NOMO-1 treated with dmso at 0.1 percent for 144 hours (cell line): ENCODE results near the gene BEST4.
"Not testable (repeated sequence)": the region's sequence is repeated elsewhere in the genome, so short reads cannot be mapped to it uniquely, and the experiment has no call there.

Experiments used
- DNase-seq: peaks from one replicate; lab custom pipeline; 2025; ENCODE audit not compliant: unreplicated experiment; lab: John Stamatoyannopoulos, UW

BEST4 gene

DNA sequence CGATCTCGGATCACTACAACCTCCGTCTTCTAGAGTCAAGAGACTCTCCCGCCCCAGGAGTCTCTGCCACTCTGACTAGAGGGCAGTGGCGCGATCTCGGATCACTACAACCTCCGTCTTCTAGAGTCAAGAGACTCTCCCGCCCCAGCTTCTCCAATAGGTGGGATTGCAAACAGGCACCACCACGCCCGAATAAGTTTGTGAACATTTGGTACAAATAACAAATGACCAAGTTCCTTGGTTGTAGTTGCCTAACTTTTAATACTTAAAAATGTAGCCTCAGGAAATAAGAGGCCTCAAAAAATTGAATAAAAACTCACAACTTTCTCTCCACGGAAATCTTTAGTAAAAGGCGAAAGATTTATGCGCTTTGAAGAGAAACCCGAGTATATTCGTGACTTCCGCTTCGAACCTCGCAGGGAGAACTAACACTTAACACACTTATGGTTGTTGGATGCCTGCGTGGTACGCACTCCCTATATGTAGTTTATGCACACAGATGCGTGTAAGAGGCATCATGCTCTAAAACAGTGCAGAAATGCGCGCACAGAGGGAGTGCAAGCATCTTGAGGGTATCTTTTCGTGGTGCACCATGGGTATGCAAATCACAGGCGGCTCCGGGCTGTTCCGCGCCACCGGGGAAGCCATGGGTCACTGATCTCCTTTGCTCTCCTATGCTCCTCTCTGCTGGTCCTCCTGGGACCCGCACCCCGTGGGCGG lies 31.8 kb upstream of the BEST4 start:
- DNase-seq, result peak; percentile 93

DNA sequence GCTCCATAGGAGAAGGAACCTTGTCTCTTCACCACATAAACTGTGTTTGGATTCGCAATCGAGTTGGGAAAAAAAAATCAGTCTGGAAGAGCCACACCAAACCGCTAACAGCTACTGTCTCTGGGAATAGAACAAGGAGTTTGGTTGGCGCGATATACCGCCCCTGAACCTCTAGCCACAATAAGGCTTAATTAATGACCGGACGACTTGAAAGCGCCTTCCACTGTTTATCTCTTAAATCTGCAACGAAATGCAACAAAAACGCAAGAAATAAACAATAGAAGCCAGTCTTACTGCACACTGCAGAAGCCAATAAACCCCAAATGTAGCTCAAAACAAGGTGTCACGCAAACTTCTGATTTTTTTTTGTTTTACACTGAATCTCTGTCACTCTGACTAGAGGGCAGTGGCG lies 31.2 kb upstream of the BEST4 start:
- DNase-seq, result no peak

DNA sequence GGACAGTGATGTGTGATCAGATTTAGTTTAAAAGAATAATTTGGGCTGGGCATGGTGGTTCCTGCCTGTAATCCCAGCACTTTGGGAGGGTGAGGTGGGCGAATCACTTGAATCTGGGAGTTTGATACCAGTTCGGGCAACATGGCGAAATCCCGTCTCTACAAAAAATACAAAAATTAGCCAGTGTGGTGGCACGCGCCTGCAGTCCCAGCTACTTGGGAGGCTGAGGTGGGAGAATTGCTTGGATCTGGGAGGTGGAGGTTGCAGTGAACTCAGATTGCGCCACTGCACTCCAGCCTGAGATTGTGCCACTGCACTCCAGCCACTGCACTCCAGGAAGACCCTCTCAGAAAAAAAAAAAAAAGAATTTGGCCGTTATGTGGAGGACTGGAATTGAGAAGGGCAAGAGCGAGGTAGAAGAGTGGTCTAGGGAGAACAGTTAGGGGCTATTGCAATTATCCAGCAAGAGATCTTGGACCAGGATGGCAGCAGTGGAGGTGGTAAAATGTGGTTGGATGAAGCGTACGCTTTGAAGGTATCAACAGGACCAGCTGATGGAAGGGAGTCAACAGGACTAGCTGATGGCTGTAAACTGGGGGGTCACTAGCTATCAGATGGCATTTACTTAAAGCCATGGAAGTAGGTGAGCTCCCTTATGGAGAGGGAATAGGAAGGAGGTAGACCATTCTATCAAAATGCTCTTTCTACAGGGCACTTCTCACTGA lies 30.0 kb upstream of the BEST4 start:
- DNase-seq, result no peak

DNA sequence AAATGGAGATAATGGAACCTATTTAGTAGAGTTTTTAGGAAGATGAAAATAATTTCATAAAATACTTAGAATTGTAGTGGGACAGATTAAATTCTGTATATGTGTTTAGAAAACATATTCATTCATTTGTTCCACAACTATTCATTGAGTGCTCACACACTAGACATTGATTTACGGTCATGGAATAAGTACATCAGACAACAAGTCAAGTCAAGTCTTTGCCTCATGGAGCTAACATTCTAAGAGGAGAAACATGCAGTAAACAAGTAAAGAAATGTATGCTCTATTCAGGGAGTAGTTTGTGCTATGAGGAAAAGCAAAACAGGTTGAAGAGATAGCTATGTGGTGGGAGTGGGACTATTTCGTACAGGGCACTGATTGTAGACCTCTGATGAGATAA lies 29.3 kb upstream of the BEST4 start:
- DNase-seq, result no peak

DNA sequence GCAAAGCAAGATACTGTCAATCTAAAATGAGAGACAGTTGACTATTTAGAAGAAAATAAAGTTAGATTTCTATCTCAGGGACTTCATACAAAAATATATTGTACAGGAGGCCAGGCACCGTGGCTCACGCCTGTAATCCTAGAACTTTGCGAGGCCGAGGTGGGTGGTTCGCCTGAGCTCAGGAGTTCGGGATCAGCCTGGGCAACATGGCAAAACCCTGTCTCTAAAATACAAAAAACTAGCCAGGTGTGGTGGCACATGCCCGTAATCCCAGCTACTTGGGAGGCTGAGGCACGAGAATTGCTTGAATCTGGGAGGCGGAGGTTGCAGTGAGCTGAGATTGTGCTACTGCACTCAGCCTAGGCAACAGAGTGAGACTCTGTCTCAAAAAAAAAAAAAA lies 28.0 kb upstream of the BEST4 start:
- DNase-seq, result not testable (repeated sequence)

DNA sequence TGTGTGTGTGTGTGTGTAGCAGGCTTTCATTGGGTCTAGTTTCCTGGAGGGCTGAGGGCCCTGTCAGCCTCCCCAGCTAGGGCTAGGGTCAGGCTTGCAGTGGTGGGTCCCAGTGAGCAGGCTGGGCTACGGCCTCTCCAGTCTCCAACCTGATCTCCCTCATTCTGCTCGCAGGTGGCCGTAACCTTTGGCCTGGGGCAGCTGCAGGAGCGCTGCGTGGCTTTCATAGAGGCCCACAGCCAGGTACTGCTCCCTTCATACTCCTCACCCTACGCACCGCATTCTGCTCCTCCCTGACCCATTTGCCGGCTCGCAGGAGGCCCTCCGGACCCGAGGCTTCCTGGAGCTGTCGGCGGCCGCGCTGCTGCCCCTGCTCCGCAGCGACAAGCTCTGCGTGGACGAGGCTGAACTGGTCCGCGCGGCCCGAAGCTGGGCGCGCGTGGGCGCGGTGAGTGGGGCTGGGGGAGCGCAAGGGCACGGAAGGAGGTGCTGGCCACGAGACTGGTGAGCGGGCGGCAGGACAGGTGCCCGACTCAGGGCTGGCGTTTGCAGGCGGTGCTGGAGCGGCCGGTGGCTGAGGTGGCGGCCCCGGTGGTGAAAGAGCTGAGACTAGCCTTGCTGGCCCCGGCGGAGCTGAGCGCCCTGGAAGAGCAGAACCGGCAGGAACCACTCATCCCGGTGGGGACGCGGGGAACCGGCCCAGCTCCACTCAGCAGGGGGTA lies 25.0 kb upstream of the BEST4 start:
- DNase-seq, result no peak

DNA sequence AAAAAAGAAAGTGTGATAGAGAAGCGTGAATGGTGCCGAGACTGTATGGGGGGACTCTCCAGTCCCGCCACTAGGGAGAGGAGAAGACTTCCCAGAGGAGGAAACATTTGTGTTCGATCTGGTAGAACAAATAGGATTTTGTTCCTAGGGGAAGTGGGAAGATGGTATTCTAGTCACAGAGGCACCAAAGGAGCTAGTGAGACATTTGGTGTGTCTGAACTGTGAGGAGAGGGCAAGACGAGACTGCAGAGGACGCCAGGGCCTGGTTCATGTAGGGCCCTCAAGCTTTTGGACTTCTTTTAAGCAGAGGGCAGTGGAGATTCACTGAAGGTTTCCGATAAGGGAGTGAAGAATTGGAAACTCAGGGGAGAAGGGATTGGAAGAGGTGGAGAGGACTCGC lies 23.3 kb upstream of the BEST4 start:
- DNase-seq, result no peak

DNA sequence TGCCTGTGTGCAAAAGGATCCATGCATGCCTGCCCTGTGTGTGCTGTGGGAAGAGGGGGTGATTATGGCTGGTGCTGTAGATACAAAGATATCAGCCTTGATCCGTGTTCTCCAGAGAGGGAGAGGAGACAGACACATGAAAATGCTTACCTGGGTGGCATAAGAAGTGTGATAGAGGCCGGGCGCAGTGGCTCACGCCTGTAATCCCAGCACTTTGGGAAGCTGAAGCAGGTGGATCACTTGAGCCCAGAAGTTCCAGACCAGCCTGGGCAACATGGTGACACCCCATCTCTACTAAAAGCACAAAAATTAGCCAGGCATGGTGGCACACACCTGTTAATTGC lies 22.8 kb upstream of the BEST4 start:
- DNase-seq, result not testable (repeated sequence)

DNA sequence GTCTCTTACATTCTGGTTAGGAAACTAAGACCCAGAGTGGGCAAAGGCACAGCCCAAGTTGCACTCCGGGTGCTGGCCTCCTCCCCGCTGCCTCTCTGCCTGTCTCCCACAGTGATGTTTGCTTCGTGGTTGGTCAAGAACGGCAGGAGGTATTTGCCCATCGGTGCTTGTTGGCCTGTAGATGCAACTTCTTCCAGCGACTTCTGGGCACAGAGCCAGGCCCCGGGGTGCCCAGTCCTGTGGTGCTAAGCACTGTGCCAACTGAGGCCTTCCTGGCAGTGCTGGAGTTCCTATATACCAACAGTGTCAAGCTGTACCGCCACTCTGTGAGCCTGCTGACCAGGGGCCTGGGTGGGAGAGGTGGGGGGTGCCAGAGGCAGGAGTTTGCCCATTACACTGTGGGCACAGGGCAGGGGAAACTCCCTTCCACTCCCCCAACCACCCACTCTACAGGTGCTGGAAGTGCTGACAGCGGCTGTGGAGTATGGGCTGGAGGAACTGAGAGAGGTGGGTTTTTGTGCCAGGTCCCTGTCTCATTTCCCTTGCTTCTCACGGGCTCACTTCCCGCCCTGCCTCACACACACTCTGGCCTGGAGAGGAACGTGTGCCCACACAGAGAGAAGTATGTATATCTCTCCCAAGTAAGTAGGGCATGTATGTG lies 22.3 kb upstream of the BEST4 start:
- no peak for DNase-seq

DNA sequence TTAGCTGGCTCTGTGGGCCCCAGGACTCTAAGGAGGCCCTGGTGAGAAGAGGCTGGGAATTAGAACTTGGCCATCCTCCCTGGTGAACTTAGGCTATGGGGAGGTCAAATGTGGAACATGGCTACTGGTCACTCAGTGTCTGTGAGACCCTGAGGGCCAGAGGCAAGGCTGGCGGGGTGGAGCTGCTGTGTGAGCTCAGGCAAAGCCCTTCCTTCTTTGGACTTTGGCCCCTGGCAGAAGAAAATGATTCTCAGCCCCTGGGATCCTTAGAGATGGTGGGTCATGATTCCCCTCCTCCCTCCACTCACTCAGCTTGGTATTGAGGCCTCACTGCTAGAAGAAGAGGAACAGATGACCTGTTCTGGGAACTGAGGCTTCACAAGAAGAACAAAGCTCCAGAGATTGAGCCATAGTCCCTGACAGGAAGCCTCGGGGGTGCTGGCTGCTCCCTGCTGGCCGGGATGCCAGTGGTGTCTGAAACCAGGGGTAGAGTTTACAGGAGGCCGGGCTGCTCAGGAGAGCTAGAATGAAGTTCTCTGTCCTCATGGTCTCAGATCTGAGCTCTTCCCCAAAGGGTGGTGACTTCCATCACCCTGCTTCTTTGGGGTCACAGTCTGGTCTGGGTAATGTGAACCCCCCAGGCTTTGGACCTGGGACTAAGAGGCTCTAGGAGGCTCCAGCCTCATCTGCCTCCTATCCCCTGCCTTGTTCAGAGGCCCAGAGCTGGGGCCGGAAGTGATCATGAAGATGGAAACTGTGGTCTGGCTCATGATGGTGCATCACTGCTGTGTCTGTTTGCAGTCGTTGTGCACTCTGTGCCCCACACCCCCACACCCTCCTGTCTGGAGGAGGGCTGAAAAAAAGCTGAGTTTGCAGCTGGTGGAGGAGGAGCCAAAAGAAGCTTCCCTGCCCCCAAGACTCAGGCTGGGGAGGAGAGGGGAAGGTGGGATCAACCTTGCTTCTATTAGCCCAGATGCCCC lies 21.3 kb upstream of the BEST4 start:
- peak; percentile 42 for DNase-seq

DNA sequence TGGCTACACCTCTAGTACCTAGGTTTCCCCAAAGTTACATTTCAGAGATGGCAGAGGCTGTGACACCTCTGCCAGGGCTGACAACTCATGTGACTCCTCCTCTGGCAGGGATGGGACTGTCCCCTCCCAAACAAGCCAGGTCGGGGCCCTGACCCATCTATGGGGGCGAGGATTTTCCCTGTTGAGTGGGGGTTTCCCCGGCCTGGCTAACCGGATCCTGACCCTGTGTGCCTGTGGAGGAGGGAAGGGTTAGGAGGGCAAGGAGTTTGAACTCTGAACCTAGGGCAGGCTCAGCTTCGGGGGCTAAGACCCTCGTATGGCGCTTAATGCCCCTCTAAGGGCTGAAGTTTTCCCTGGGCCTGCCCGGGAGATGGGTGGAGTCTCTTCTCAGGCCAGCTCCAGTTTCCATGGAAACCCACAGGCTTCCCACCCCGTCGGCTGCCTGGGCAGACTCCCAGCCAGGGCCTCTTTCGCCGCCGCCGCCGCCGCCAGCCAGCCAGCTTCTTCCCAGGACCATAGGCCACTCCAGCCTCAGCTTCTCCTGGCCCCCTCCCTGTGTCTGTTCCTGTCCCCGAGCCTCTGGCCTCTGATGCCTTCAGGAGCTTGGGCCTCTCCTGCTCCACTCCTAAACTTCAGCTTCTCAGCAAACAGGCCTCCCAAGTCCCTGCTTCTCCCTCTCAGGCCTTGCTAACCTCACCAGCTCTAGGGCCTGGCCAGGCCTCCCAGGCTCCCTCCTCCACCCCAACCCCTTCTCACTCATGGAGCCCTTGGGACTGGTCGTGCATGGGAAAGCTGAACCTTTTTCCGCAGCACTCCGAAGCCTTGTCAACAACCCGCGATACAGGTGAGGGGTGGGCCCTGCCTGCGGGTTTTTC lies 20.3 kb upstream of the BEST4 start, which contains the start of gene BTBD19:
BTBD19 (plus strand) TSS at position 461 of the 875 bp plus-strand sequence; CDS start at position 759, 298 bp downstream.
- DNase-seq, result no peak

DNA sequence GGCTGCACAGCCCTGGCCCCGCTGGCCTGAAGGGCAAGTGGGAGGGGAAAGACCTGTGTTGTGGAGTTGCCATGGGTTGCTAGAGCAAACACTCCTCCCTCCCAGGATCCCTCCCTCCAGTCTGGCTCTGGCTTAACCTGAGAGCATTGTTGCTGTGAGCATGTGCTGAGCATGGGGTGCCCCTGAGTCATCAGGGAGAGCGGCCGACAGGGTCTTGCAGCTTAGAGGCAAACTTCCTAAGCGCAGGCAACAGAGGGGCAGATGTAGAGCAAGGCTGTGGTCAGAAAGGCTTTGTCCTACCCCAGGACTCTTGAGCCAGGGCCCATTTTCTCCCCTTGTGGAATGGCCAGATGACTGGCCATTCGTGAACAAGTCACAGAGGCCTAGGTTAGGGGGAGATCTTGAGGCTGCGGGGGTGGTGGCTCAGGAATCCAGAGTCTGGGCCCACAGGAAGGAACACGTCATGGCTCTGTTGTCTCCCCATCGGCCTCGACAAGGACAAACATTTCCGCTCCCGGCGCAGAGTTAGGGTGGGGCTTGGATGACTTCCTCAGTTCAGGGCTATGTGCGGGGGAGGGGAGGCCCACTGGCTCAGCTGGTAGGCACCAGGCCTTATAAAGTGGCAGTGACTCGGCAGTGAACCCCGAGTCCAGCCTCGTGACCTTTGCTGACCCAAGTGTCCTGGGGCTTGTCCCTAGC lies 19.5 kb upstream of the BEST4 start:
- peak; percentile 94 for DNase-seq

DNA sequence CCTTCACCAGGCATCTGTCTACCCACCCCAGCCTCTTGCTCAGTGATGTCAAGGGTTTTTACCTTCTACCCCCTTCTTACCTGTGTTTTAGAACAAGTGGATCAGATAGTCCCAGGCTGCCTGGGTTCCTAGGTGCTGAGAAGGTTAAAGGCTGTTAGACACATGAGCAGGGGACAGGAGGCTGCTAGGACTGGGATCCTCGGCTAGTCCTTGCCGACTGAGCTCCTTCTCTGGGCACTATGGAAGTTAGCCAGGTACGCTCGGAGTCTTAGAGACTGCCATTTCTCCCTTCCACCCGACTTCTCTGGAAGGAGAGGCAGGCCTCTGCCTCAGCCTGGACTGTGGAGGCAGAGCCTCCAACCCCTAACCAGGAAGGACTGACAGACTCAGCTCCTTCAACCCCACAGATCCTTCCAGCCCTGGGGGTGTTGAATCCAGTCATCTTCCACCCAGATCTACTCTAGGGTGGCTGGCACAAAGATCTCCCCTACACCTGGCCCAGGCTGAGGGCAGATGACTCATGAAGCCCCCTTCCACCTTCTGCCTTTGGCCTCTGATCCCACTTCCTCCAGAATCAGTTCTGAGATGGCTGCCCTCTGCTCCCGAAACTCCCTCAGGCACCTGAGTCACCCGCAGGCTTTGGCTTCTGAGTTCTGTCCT lies 18.9 kb upstream of the BEST4 start, which contains the start of gene DYNLT4:
DYNLT4 (minus strand) TSS at position 648 of the 660 bp plus-strand sequence. CDS start 683 bp downstream, outside the sequence.
- no peak for DNase-seq

DNA sequence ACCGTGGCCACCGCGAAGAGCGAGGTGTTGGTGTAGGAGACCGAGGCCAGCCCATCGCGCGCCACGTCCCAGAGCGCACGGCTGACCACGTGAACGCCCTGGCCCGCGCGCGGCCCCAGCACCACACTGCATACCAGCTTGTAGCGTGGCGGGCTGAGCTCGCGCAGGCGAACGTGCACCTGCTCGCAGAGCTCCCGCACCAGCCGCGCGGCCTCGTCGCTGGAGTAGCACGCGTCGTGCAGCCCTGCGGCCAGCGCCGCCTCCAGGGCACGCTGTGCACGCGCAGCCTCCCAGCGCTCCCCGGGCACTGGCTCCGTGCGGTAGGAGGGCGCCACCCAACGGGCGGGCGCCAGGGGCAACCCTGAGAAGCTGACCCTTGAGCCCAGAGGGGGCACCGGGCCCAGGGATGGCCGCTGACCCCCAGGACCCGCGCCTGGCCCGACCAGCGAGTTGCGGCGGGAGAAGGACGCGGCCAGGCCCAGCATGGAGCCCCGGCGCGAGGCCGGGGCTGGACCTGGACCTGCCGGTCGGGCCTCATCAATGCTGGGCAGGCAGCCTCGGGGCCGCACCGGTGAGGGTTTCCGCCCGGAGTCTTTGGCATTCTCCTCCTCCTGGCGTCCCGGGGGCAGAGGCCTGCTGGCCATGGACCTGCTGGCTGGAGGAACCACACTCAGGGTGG lies 18.2 kb upstream of the BEST4 start:
- DNase-seq, result no peak

DNA sequence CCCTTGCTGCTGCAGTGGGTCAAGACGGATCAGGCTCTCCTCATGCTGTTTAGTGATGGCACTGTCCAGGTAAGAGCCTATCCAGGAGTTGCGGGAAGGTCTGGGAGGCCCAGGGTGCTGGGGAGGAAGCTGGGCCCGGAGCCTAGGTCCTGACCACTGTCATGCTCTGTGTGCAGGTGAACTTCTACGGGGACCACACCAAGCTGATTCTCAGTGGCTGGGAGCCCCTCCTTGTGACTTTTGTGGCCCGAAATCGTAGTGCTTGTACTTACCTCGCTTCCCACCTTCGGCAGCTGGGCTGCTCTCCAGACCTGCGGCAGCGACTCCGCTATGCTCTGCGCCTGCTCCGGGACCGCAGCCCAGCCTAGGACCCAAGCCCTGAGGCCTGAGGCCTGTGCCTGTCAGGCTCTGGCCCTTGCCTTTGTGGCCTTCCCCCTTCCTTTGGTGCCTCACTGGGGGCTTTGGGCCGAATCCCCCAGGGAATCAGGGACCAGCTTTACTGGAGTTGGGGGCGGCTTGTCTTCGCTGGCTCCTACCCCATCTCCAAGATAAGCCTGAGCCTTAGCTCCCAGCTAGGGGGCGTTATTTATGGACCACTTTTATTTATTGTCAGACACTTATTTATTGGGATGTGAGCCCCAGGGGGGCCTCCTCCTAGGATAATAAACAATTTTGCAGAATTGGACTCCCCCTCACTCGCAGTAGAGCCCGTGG lies 17.5 kb upstream of the BEST4 start:
- DNase-seq, result no peak

DNA sequence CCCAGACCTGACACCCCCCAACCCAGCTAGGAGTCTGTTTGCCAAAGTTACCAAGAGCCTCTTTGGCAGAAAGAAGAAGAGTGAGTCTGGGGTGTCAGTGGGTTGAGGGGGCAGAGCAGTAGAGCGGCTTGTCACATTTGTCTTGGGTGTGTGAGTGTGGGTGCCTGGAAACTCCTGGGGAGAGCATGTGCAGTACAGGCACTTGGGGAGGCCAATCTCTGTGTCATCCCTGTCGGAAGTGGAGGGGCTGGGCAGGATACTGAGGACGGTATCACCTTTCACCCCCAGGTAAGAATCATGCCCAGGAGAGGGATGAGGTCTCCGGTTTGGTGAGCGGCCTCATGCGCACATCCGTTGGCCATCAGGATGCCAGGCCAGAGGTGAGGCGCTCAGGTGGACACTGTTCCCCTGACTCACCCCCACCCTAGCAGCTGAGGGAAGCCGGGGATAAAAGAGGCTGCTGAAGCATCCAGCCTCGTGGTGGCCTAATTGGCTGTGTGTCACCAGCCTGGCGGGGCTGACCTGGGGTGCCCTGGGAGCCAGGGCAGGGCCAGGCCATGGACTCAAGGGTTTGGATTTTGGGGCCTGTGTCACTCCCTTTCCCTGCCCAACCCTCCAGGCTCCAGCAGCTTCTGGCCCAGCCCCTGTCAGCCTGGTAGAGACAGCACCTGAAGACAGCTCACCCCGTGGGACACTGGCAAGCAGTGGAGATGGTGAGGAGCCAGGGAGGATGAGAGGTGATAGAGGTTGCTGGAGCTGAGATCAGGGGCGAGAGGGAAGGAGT lies 15.5 kb upstream of the BEST4 start:
- no peak for DNase-seq
